Measurements from ENCODE around the gene CLDN7. TPM values are rescaled to one million over a fixed set of nuclear protein-coding genes. Genes with fewer than 3 reads are reported as not detected.

CLDN7 gene
- total RNA-seq, 4 donors from 2014 or later, result 1.4 to 16.9 (median 4.7) TPM; not detected in 1

- peak overlapping the region; percentile 58 to 98 (median 90) for H3K27ac ChIP-seq
- TF ChIP-seq EP300 (IDR thresholded peaks at IDR 0.05) (no peak), POLR2A (IDR thresholded peaks at IDR 0.05) (no peak), POLR2AphosphoS5 (IDR thresholded peaks at IDR 0.05) (no peak)
- TF ChIP-seq, protein P1, sequence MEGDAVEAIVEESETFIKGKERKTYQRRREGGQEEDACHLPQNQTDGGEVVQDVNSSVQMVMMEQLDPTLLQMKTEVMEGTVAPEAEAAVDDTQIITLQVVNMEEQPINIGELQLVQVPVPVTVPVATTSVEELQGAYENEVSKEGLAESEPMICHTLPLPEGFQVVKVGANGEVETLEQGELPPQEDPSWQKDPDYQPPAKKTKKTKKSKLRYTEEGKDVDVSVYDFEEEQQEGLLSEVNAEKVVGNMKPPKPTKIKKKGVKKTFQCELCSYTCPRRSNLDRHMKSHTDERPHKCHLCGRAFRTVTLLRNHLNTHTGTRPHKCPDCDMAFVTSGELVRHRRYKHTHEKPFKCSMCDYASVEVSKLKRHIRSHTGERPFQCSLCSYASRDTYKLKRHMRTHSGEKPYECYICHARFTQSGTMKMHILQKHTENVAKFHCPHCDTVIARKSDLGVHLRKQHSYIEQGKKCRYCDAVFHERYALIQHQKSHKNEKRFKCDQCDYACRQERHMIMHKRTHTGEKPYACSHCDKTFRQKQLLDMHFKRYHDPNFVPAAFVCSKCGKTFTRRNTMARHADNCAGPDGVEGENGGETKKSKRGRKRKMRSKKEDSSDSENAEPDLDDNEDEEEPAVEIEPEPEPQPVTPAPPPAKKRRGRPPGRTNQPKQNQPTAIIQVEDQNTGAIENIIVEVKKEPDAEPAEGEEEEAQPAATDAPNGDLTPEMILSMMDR (IDR thresholded peaks at IDR 0.05), result no peak
- H3K27me3 ChIP-seq, result peaks cover 30% of the 10 kb centered on the region
- 70 to 72% methylated on average over 12 to 35 of the region's 42 CpGs for WGBS, 2 donors (ENCODE audit: low coverage in 1 of 2)
- H3K4me1 ChIP-seq, result peaks cover 5 to 64% (median 41%) of the 10 kb centered on the region in 3 donors
- H3K4me3 ChIP-seq, result peak overlapping the region in 1 of 2 donors; percentile 49
- H3K36me3 ChIP-seq, result no peaks in the 10 kb centered on the region
- ATAC-seq, result no peak
- no peaks in the 10 kb centered on the region for H3K9me3 ChIP-seq
These were observed 33.2 kb upstream of the CLDN7 start for GRCh38 chr17:7295230-7296180.

DNA sequence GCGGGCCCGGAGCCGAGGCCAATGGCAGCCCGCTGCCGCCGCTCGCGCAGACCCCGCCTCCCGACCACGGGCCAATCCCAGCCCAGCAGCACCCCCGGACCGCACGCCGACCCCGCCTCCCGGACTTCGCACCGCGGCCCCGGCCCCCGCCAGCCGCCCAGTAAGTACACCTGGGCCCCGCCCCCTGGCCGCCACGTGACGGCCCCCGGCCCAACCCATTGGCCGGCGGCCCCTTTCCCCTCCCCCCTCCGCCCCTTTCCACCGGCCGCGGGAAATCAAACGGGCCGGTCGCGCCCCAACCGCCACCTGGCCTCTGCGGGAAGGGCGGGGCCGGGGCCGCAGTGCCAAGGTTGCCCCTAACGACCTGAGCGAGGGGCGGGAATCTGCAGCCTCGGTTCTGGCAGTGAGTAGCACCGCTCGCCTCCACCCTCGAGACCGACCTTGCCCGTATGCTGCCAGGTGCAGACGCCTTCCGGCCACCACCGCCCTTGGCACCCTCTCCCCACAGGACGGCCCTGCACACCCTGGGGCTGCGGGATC lies 32.4 kb upstream of the CLDN7 start, which contains the start of gene YBX2:
Gene YBX2 (minus strand): TSS at position 26 of the 540 bp plus-strand sequence. CDS start 139 bp downstream, outside the sequence.
- Histone ChIP-seq H3K36me3 (no peaks in the 10 kb centered on the region), H3K27me3 (peaks cover 38% of the 10 kb centered on the region), H3K9me3 (no peaks in the 10 kb centered on the region), H3K4me3 (peak within 1 kb of the TSS in 1 of 2 donors; percentile 49), H3K27ac (peak within 1 kb of the TSS; percentile 58 to 98 (median 90)), H3K4me1 (peaks cover 5 to 72% (median 41%) of the 10 kb centered on the region in 3 donors)
- WGBS, 2 donors (ENCODE audit: low coverage in 1 of 2), result 0 to 4% methylated on average over 5 to 6 of the region's 57 CpGs
- ATAC-seq, result peak; percentile 56
- TF ChIP-seq POLR2A (IDR thresholded peaks at IDR 0.05) (no peak), EP300 (IDR thresholded peaks at IDR 0.05) (no peak)

- H3K27me3 ChIP-seq, result peaks cover 40% of the 10 kb centered on the region
These were observed 31.7 kb upstream of the CLDN7 start for GRCh38 chr17:7293816-7294613.

DNA sequence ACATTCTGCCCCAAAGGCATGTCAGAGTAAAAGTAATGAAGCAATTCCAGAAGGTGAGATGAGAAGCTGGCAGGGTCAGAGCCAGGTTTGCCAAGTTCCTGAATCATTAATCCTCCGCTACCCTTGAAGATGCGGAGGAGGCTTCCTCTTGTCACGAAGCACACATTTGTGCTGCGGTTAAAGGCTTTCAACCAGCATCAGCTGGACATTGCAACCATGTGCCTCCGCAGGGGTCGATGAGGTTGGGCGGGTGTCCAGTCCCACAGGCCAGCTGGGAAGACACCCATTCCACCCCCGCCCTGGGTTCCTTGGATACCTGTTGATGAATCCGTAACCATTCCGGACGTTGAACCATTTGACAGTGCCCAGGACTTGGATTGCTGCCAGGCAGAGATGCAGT lies 30.9 kb upstream of the CLDN7 start:
- no peaks in the 10 kb centered on the region for H3K9me3 ChIP-seq
- 41 to 42% methylated on average over 4 to 5 of the region's 11 CpGs for WGBS, 2 donors (ENCODE audit: low coverage in 1 of 2)
- H3K4me3 ChIP-seq, result no peak overlapping the region
- peaks cover 5 to 85% (median 41%) of the 10 kb centered on the region in 3 donors for H3K4me1 ChIP-seq
- peak overlapping the region; percentile 39 to 98 (median 89) for H3K27ac ChIP-seq
- peak; percentile 44 for TF ChIP-seq POLR2AphosphoS5 (IDR thresholded peaks at IDR 0.05)
- TF ChIP-seq, protein P1 (IDR thresholded peaks at IDR 0.05), result no peak
- no peaks in the 10 kb centered on the region for H3K36me3 ChIP-seq
- ATAC-seq, result no peak
- peaks cover 40% of the 10 kb centered on the region for H3K27me3 ChIP-seq

More at GRCh38 chr17:7293816-7294613, 31.7 kb upstream of the CLDN7 start:
- H3K4me1 ChIP-seq, result peaks cover 5 to 79% (median 41%) of the 10 kb centered on the region in 3 donors
- peak overlapping the region in 1 of 2 donors; percentile 49 for H3K4me3 ChIP-seq
- no peaks in the 10 kb centered on the region for H3K36me3 ChIP-seq
- H3K9me3 ChIP-seq, result no peaks in the 10 kb centered on the region
- peak in 1 of 2 donors; percentile 22 for TF ChIP-seq POLR2A (IDR thresholded peaks at IDR 0.05)
- no peak for TF ChIP-seq POLR2AphosphoS5 (IDR thresholded peaks at IDR 0.05)
- no peak for TF ChIP-seq EP300 (IDR thresholded peaks at IDR 0.05)
- TF ChIP-seq, protein P1 (IDR thresholded peaks at IDR 0.05), result no peak
- WGBS, 2 donors (ENCODE audit: low coverage in 1 of 2), result 0 to 83% methylated on average over 1 of the region's 75 CpGs
- ATAC-seq, result no peak
- peak overlapping the region; percentile 39 to 98 (median 89) for H3K27ac ChIP-seq

DNA sequence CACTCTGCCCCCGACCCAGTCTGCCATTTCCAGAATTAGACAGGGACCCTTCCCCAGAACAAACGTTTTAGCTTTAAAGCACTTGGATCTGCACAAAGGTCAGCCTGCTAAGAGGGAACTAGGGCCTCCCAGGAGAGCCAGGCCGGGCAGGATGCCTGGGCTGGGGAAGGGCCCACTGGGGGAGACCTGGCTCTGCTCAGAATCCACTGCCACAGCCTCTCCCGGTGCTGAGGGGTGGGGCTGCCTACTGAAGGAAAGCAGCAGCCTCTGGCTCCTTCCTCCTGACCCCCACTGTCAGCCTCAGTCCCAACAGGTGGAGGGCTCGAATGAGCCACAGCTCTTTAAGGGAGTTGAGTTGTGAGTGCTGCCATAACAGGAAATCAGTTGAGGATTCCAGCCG lies 30.5 kb upstream of the CLDN7 start:
- ATAC-seq, result no peak

More for the DNA sequence above, 30.5 kb upstream of the CLDN7 start:
- peaks cover 0 to 3% of the 10 kb centered on the region in 2 donors for H3K36me3 ChIP-seq
- H3K27ac ChIP-seq, result peak overlapping the region; percentile 39 to 98 (median 89)
- H3K27me3 ChIP-seq, result peaks cover 40% of the 10 kb centered on the region
- no peak overlapping the region for H3K4me3 ChIP-seq
- WGBS, 2 donors (ENCODE audit: low coverage in 1 of 2), result 20 to 24% methylated on average over 3 to 4 of the region's 6 CpGs
- no peaks in the 10 kb centered on the region for H3K9me3 ChIP-seq
- no peak for TF ChIP-seq POLR2AphosphoS5 (IDR thresholded peaks at IDR 0.05)
- TF ChIP-seq, protein P1 (IDR thresholded peaks at IDR 0.05), result no peak
- TF ChIP-seq EP300 (IDR thresholded peaks at IDR 0.05), result no peak
- no peak for TF ChIP-seq POLR2A (IDR thresholded peaks at IDR 0.05)
- peaks cover 5 to 89% (median 41%) of the 10 kb centered on the region in 3 donors for H3K4me1 ChIP-seq

Data from gastroesophageal sphincter (tissue), 4 donors.